ENCODE results near the gene COX4I1.

DNA sequence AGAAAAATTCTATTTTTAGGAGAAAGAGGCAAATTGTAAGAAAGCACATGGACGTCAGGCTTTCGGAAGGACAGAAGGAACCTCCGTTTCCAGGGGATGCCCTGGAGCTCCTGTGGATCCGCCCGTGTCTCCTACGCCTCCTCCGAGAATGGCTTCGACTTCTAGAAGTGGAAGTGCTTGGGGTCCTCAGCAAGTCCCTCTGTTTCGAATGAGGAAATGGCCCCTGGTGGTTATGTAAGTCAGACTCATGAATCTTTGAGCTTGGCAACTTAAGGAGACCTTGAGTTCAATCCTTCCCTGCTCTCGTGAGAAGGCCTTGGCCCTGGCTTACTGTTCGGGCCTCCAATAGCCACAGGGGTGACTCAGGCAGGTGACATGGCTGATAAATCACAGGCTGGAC is 38.9 kb downstream of the COX4I1 start:
- TF ChIP-seq POLR2AphosphoS5 (IDR thresholded peaks at IDR 0.05; ENCODE audit: borderline replicate concordance, low read depth, low read length) (no peak), EZH2 (IDR thresholded peaks at IDR 0.05) (no peak), FOXP2 (optimal IDR thresholded peaks at IDR 0.05; ENCODE audit: control extremely low read depth, extremely low read length, insufficient read depth) (no peak)

All from SK-N-MC (cell line).